Thyroid gland (tissue), 4 donors: Measurements from ENCODE around the gene TMEM200A.

Experiments
- CTCF ChIP-seq, 6 experiments: fragments of 200-600 bp in 3 of 6; fragments of 450-650 bp in 3 of 6; sonication (generic) in 3 of 6; IDR thresholded peaks; one replicate each; pipeline ENCODE4 v1.5.1; 2016 to 2019; ENCODE audit warnings: antibody characterized with exemption in 6 of 6, mild to moderate bottlenecking in 2 of 6, inconsistent platforms in 1 of 6, moderate library complexity in 1 of 6
- POLR2A ChIP-seq, 2 donors: fragments of 450-650 bp; IDR thresholded peaks; one replicate each; pipeline ENCODE4 v1.6.1; 2017; ENCODE audit warnings: antibody characterized with exemption in 2 of 2, mild to moderate bottlenecking in 2 of 2, moderate library complexity in 1 of 2

GRCh38 chr6:130395164-130395563, 29.3 kb downstream of the TMEM200A start:
- TF ChIP-seq CTCF (IDR thresholded peaks at IDR 0.05) (no peak), POLR2A (IDR thresholded peaks at IDR 0.05) (no peak)
